ENCODE measurements around the gene CPM. TPM values are rescaled to one million over a fixed set of nuclear protein-coding genes. Genes with fewer than 3 reads are reported as not detected.
"Not testable (repeated sequence)": the region's sequence is repeated elsewhere in the genome, so short reads cannot be mapped to it uniquely, and the experiment has no call there.

CPM gene
- total RNA-seq, 1 donor from 2014 or later, result 6.6 TPM

DNA sequence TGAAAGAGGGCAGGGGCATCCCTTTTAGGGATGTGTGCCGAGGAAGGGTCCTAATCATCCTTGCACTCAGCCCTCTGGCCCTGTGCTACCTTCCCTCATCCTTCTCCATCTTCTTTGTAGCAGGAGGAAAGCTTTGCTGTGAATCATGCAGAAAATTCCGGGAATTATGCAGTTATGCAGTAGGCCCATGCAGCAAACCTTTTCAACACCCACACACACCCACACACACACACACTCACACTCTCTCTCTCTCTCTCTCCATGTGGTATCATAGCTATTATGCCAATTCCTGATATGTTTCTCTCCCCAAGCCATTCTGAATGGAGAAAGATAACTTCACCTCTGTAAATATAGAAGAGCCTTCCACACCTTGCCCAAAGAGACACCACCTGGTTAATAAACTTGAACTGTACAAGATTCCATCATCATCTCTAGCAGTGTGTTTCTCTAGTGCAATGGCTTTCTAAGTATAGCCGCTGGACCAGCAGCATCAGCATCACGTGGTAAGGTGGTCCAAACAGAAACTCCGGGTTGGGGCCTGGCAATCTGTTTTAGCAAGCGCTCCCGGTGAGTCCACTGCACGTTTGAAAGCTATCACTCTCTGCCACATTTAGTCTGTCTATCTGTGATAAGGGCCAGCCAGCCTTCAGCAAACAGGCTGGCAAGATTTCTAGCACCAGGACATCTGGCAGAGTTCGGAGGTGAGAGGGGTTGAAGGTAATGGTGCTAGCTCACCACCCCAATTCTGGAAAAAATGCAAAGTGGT, 67.4 kb downstream of the CPM start:
- intact Hi-C loops (cut with micrococcal nuclease), result no loop called here
- ATAC-seq (no peak), DNase-seq (no peak)

DNA sequence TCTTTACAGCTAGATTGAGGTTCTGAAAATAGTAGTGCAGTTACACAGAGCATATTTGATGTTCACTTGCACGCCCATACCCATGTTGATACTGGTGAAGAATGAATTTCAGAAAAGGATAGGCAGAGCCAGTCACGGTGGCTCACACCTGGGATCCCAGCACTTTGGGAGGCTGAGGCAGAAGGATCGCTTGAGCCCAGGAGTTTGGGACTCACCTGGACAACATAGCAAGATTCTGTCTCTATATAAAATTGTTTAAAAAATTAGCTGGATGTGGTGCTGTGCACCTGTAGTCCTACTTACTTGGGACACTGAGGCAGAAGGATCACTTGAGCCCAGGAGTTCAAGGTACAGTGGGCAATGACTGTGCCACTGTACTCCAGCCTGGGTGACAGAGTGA, 68.4 kb downstream of the CPM start:
- ATAC-seq, result no peak
- intact Hi-C loops (cut with micrococcal nuclease), result no loop called here
- DNase-seq, result no peak

DNA sequence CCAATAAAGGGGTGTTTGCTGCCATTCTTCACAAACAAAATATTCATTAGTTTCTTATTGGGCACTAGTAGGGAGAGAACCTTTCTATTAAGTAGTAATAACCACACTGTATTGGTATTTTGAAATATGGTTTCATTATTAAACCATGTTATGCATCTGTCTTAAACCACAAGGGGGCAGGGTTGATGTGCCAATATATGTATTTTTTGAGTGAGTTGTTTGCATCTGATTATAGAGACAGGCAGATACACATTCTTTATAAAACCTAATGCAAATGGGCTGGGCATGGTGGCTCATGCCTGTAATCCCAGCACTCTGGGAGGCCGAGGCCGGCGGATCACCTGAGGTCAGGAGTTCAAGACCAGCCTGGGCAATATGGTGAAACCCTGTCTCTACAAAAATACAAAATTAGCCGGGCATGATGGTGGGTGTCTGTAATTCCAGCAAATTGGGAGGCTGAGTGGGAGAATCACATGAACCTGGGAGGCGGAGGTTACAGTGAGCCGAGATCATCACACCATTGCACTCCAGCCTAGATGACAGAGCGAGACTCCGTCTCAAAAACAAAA, 69.0 kb downstream of the CPM start:
- ATAC-seq; DNase-seq; intact Hi-C loops (cut with micrococcal nuclease): not testable (repeated sequence)

DNA sequence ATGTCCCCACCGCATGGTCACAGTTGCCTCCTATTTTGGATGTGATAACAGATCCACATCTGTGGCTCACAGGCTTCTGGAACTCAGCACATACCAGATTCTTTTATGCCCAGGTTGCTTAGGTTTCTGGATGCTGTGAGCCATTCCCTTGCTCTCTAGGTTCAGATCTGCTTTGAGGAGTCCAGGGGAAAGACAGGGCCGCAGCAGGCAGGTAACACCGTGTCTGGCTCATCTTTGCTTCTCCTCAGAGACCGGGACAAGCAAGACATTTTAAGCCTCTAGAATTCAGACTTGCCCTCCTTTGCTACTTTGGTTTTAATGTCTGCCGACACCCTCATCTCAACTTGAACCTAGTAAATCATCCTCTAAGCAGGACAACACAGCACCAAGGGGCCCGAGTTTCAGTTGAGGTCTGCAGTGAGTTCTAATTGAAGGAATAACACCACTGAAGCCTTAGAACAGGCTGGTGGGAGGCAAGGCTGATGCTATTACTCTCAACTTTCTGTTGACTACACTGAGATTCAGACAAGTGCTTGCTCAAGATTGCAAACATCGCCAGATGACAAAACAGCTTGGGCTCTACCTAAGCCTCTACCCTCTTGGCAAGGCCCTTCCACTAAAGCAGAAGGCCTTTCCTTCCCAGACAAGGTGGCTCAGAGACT, 69.7 kb downstream of the CPM start:
- intact Hi-C loops (cut with micrococcal nuclease), result no loop called here
- no peak for ATAC-seq
- DNase-seq, result no peak

DNA sequence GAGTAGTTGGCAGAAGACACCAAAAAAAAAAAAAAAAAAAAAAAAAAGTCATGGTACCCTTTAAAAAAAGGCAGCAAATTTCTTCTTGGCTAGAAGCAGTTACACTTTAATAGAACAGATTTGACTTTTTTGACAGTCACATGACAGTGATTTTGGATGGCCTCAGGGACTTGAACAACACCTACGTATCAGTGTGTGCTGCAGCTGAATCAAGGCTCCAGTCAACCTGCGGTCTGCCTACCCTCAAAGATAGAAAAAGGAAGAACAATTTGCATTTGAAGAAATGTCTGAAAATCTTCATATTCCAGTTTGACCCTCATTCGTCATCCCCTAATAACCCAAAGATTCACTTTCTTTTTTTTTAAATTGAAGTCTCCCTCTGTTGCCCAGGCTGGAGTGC, 71.1 kb downstream of the CPM start:
- DNase-seq, result no peak
- intact Hi-C loops (cut with micrococcal nuclease), result no loop called here
- no peak for ATAC-seq

DNA sequence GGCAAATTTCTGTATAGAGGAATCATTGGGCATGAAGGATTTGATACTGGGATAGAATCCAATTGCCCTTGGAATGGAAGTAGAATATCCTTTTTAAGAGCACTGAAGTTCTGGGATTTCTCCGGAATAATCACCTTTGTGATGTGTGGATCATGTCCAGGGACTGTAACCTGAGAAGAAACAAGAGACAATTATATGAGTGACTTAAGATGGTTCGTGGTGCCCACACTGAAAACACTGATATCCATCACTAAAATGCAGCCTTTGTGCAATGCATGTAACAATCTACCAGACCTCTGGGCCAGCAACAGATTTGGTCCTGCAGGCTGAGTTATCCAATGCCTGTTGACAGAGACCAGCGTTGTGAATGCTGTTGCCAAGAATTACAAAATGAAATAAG, 76.5 kb downstream of the CPM start:
- ATAC-seq (no peak), DNase-seq (no peak)
- intact Hi-C loops (cut with micrococcal nuclease), result loop anchor here (5.0 kb wide), 1 partner anchor 211 kb away; no protein-coding TSS in a partner anchor

DNA sequence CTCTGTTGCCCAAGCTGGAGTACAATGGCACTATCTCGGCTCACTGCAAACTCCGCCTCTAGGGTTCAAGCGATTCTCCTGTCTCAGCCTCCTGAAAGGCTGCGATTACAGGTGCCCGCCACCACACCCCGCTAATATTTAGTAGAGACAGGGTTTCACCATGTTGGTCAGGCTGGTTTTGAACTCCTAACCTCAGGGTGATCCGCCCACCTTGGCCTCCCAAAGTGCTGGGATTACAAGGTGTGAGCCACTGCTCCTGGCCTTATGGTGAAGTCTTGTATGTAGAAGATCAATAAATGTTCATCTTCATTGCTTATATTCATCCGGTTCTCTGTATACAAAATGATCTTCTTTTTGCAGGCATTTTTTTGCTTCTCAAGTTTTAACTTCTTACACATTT, 77.2 kb downstream of the CPM start:
- intact Hi-C loops (cut with micrococcal nuclease), result loop anchor here (5.0 kb wide), 1 partner anchor 212 kb away; no protein-coding TSS in a partner anchor
- DNase-seq (no peak), ATAC-seq (no peak)

DNA sequence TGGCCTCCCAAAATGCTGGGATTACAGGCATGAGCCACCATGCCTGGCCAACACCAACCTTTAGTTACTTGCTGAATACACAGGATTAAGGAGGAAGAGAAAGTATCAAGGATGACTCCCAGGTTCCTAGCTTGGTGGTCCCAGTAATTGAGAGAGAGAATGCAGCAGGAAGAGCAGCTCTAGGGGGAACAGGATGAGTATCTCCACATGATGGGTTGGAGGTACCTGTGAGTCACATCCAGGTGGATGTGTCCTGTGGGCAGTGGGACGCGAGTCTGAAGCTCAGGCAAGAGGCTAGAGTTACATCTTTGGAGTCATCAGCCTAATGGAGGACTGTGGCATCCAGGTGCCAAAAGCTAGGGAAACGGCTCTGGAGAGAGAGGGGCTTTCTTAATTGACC, 77.9 kb downstream of the CPM start:
- intact Hi-C loops (cut with micrococcal nuclease), result loop anchor here (5.0 kb wide), 1 partner anchor 212 kb away; no protein-coding TSS in a partner anchor
- no peak for ATAC-seq
- no peak for DNase-seq

DNA sequence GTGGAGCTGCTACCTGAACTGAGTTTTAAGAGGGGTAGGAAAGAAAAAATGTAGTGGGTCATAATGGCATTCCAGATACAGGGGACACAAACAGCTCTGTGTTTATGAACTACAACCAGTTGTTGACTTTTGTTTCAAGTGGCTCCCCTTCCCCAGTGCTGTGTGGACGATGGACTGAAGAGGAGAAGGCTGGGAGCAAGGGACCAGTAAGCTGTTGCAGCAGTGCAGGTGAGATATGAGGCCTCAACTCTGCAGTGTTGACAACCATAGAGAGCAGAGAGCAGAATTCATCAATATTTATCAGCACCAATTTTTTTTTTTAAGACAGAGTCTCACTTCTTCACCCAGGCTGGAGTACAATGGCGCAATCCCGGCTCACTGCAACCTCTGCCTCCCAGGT, 78.4 kb downstream of the CPM start:
- ATAC-seq, result no peak

GRCh38 chr12:68854078-68854468, 78.9 kb downstream of the CPM start:
- ATAC-seq (no peak), DNase-seq (no peak)
- intact Hi-C loops (cut with micrococcal nuclease), result no loop called here

More for the DNA sequence above, 78.4 kb downstream of the CPM start:
- DNase-seq, result no peak
- intact Hi-C loops (cut with micrococcal nuclease), result no loop called here

- no peak for DNase-seq
- no peak for ATAC-seq
- intact Hi-C loops (cut with micrococcal nuclease), result no loop called here
These were observed 79.4 kb downstream of the CPM start for GRCh38 chr12:68853396-68854077.

- no peak for ATAC-seq
These were observed 81.2 kb downstream of the CPM start for GRCh38 chr12:68851592-68852306.

GRCh38 chr12:68850390-68850789, 82.6 kb downstream of the CPM start:
- intact Hi-C loops (cut with micrococcal nuclease), result no loop called here
- no peak for ATAC-seq
- DNase-seq, result no peak

More at GRCh38 chr12:68851592-68852306, 81.2 kb downstream of the CPM start:
- DNase-seq, result no peak
- intact Hi-C loops (cut with micrococcal nuclease), result no loop called here

DNA sequence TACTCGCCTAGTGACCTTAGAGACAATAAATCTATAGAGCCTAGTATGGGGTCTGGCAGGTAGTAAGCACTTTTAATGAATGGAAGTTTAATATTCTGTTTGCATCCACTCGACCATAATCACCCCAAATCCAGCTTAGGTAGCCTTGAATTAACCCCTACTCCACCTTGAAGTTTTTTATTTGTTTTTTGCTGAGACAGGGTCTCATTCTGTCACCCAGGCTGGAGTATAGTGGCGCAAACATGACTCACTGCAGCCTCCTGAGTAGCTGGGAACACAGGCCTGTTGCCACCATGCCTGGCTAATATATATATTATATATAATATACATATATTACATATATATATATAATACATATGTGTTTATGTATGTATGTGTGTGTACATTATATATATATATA, 86.2 kb downstream of the CPM start:
- no peak for ATAC-seq
- intact Hi-C loops (cut with micrococcal nuclease), result no loop called here
- no peak for DNase-seq

- DNase-seq, result no peak
- no peak for ATAC-seq
- intact Hi-C loops (cut with micrococcal nuclease), result no loop called here
These were observed 87.9 kb downstream of the CPM start for GRCh38 chr12:68844788-68845695.

- ATAC-seq, result no peak
- DNase-seq, result no peak
- intact Hi-C loops (cut with micrococcal nuclease), result no loop called here
These were observed 88.6 kb downstream of the CPM start for GRCh38 chr12:68844318-68844745.

GRCh38 chr12:68842784-68843567, 90.0 kb downstream of the CPM start:
- ATAC-seq, result no peak
- intact Hi-C loops (cut with micrococcal nuclease), result no loop called here
- no peak for DNase-seq
